ENCODE measurements around the gene FAM229B.

Gene FAM229B

GRCh38 chr6:112085286-112086065, 1.9 kb upstream of the FAM229B start:
- TF ChIP-seq CTCF (IDR thresholded peaks at IDR 0.05): no peak

GRCh38 chr6:112086744-112087135, 651 bp upstream of the FAM229B start:
- peak; percentile 21; the same call in 1 of the 2 replicates for TF ChIP-seq CTCF (IDR thresholded peaks at IDR 0.05)

GRCh38 chr6:112087916-112088315, 525 bp downstream of the FAM229B start:
- no peak for TF ChIP-seq CTCF (IDR thresholded peaks at IDR 0.05)

- no peak for TF ChIP-seq CTCF (IDR thresholded peaks at IDR 0.05)
These were observed 9.5 kb downstream of the FAM229B start for GRCh38 chr6:112096901-112097300.

GRCh38 chr6:112100561-112100960, 13.2 kb downstream of the FAM229B start:
- TF ChIP-seq CTCF (IDR thresholded peaks at IDR 0.05): no peak

- no peak for TF ChIP-seq CTCF (IDR thresholded peaks at IDR 0.05)
These were observed 19.2 kb downstream of the FAM229B start for GRCh38 chr6:112106562-112106961.

- no peak for TF ChIP-seq CTCF (IDR thresholded peaks at IDR 0.05)
These were observed 21.9 kb downstream of the FAM229B start for GRCh38 chr6:112109262-112109661.

GRCh38 chr6:112113431-112113830, 26.0 kb downstream of the FAM229B start:
- no peak for TF ChIP-seq CTCF (IDR thresholded peaks at IDR 0.05)
